NCI-H1105 (cell line): Measurements from ENCODE around the gene IPO9.
"Not testable (repeated sequence)": the region's sequence is repeated elsewhere in the genome, so short reads cannot be mapped to it uniquely, and the experiment has no call there.

Source experiments
- DNase-seq: peaks from one replicate; lab custom pipeline; 2025; lab: John Stamatoyannopoulos, UW

The IPO9 gene

DNA sequence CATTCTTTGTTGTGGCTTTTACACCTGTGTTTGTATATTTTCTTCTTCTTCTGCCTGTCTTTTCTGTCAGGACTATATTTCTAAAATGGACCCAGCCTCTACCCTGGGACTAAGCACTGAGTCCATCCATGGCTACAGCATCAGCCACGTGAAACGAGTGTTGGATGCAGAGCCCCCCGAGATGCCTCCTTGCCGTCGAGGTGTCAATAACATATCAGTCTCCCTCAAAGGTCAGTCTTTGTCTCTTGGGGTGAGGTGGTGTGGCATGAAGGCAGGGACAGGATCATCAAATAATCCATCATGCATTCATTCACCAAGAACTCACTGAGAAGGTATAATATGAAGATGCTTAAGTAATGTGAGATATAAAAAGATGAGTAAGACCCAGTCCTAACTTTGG lies 19.1 kb upstream of the IPO9 start:
- no peak for DNase-seq

GRCh38 chr1:201810466-201811216 lies 18.3 kb upstream of the IPO9 start:
- no peak for DNase-seq

DNA sequence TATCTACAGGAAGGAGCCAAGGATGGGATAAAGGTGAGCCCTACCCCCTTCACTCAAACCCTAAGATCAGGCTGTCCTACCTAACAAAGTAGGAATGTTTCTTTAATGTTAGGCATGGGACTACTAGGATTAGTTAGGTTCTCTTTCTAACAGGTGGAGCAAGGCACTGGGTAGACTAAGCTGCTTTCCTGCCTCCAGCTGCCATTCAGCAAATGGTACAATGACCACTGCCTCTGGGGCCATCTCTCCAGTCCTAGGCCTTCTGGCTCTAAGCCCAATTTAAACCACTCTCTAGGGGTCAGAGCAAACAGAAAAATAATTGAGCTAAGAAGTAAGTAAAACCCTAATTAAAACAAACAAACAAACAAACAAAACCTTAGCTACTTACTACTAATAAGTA lies 15.7 kb upstream of the IPO9 start:
- no peak for DNase-seq

DNA sequence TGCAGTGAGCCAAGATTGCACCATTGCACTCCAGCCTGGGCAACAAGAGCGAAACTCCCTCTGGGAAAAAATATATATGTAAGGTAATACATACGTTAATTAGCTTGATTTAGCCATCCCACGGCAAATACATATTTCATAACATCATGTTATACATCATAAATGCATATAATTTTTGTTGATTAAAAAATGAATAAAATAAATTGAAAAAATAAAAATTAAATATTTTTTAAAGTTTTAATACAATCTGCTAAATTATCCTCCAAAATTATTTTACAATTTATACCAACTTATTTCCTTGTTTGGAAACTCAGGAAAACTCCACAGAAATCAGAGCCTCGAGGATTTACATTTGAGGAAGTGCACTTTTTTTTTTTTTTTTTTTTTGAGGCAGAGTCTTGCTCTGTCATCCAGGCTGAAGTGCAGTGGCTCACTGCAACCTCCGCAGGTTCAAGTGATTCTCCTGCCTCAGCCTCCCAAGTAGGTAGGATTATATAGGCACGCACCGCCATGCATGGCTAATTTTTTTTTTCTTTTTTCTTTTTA lies 12.6 kb upstream of the IPO9 start:
- DNase-seq = no peak

- no peak for DNase-seq
These were observed 9.8 kb upstream of the IPO9 start for GRCh38 chr1:201818971-201819750.

- no peak for DNase-seq
These were observed 8.5 kb upstream of the IPO9 start for GRCh38 chr1:201820413-201820812.

DNA sequence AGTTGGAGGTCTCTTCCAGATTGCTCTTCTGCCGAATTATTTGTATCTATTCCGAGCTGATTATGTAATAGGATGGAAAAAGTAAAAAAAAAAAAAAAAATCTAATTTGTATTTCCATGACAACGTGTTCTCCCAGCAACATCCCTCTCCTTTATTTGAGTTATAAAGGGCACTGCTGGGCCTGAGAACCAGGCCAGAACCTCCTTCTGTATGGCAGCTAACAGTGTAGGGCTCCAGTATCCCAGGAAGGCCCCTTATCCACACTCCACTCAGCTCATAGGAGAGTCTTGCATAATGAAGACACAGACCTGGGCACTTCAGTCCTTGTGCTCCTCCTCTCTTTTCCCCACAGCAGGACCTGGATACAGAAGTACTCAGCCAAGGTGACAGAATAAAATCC lies 3.7 kb upstream of the IPO9 start:
- DNase-seq = no peak

GRCh38 chr1:201826830-201827229 lies 2.1 kb upstream of the IPO9 start:
- DNase-seq = no peak

DNA sequence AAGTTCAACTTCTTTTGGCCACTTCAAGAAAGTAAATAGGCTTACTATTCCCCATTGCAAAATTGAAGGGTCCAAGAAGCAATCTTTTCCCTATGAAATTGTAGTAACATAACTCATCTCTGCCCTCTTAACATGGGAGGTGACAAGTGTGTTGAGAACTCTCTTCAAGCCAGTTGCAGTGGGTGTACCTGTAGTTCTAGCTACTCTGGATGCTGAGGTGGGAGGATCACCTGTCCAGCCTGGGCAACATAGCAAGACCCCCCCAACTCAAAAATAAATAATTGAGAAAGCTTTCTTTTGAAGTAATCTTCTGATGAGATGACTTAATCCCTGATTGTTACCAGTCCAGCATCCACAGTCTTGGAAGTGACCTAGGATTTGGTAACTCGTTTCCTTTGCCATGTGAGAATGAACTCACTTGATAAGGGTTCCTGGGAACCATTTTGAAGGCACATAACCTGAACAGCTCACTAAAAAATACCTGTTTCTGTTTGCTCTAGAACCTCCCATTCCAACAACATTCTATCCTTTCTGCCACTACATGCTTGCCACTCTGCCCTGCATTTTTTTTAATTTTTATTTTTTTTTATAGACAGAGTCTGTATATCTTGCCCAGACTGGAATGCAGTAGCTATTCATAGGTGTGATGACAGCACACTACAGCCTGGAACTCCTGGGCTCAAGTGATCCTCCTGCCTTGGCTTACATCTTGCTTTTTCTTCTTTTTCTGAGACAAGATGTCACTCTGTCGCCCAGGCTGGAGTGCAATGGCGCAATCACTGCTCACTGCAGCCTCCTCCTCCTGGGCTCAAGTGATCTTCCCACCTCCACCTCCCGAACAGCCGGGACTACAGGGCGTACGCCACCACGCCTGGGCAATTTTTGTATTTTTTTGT lies 1.4 kb upstream of the IPO9 start:
- no peak for DNase-seq

- no peak for DNase-seq
These were observed 639 bp upstream of the IPO9 start for GRCh38 chr1:201828217-201828819.

GRCh38 chr1:201831371-201831770 lies 2.4 kb downstream of the IPO9 start:
- DNase-seq = no peak

DNA sequence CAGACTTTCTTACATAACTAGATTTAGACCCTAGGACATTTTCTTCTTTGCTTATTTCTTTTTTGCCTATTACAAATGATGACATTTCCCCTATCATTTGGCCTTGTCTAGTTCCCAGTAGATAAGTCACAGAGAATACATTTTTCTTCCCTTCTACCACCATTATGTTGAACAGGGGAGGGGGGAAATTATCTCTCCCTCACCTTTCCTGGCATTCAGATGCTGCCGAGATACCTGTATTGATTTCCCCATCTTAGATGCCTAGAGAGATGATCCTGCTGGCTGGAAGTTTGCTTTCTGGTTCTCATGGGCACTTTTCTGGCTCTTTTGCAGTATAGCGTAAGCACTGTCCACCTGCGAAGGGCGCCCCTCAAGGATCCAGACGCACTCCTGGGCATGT lies 5.7 kb downstream of the IPO9 start:
- DNase-seq = no peak

DNA sequence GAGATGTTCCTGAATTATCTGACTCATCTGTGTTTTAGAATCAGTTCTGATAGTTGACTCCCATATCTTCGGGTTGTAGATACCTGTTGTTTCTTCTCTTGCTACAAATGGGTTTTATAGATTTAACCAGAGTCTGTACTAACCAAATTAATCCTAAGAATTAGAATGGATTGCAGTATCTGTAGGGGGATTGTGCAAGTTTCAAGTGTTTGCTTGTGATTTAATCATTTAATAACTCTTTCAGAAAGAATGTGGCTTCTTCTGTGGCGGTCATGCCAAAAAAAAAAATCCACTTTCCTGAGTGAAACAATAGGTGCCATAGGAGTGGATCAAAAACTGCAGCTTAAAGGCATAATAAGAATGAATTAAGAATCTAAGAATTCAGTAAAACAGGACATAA lies 9.4 kb downstream of the IPO9 start:
- no peak for DNase-seq

- not testable (repeated sequence) for DNase-seq
These were observed 10.1 kb downstream of the IPO9 start for GRCh38 chr1:201839089-201839488.

DNA sequence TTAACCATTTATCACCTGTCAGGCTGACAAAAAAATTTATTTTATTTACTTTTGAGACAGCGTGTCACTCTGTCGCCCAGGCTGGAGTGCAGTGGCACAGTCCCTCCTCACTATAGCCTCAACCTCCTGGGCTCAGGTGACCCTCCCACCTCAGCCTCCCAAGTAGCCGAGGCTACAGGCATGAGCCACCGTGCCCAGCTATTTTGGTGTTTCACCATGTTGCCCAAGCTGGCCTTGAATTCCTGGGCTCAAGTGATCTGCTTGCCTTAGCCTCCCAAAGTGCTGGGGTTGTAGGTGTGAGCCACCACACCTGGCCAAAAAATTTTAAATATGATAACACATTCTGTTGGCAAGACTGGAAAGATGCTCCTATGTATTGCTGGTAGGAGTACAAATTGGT lies 11.1 kb downstream of the IPO9 start:
- no peak for DNase-seq

DNA sequence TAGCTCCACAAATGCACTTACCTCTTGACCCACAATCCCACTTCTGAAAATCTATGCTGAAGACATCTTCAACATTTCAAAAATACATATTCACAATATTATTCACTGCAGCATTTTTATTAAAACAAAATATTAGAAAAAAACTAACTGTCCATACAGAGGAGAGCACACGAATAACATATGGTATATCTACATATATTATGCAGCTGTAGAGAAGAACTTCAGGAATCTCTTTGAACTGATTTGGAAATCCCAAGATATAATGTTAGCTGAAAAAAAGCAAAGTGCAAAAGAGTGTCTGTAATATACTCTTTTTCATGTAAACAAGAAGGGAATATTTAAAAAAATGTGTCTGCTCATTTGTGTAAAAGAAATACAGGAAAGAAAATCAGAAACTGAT lies 11.5 kb downstream of the IPO9 start:
- no peak for DNase-seq

- no peak for DNase-seq
These were observed 12.4 kb downstream of the IPO9 start for GRCh38 chr1:201841265-201841912.

DNA sequence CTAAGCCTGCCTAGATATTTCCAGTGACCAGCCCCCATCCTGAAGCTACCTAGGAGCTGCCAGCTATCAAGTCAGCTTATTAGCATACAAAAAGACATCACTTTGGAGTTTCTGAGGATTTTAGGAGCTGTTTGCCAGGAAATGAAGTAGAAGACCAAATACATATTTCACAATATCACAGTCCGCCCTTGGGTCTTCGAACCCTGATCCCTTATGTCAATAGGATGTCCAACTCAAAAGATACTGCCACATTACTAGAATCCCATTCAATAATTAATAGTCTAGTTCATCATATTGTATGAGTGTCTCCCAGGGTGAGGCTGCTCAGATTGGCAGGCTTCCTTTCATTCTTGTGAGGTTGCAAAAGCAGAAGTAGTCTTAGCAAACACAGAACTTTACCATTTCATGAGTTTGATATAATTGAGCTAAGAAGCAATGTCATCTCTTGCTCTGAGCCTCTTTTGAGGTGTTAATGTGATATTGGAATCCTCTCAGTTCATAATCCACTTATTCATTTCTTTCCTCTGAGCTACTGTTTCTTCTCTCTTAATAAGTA lies 13.6 kb downstream of the IPO9 start:
- no peak for DNase-seq

DNA sequence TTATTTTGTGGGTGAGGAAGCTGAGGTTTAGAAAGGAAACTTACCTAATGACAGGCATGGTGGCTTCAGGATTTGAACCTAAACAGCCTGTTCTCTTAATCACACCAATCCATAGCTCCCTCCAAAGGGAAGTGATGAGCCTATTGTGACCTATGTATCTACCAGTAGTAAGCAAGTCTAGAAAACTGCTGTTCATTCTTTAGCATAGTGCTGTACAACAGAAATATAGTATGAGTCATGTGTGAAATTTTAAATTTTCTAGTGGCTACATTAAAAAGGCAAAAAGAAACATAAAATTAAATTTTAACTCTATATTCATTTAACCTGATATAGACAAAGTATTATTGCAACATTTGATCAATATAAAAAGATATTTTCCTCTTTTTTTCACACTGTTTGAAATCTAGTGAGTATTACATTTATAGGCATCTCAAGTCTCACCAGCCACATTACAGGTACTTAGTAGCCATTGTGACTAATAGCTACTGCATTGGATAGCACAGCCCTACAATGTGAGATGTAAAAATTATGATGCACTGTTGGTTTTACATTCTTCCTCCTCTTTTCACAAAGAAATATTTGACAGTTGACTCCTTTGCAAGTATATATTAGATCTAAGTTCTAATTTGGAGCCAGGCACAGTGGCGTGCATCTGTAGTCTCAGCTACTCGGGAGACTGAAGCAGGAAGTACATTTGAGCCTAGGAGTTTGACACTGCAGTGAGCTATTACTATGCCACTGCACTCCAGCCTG lies 16.6 kb downstream of the IPO9 start:
- no peak for DNase-seq

- no peak for DNase-seq
These were observed 18.2 kb downstream of the IPO9 start for GRCh38 chr1:201847150-201847549.
